Amniotic epithelial cell (primary cell): ENCODE measurements around the gene TPST1.
"Not testable (repeated sequence)": the region's sequence is repeated elsewhere in the genome, so short reads cannot be mapped to it uniquely, and the experiment has no call there.

ENCODE experiments used
- DNase-seq: peaks from one replicate; pipeline ENCODE4 v3.0.0-alpha.2; 2010; ENCODE audit warnings: low read depth

Gene TPST1

GRCh38 chr7:66380272-66380888 is 175.2 kb downstream of the TPST1 start:
- DNase-seq = no peak

GRCh38 chr7:66382182-66382923 is 177.2 kb downstream of the TPST1 start:
- peak; percentile 21 for DNase-seq

- peak; percentile 46 for DNase-seq
Measured at GRCh38 chr7:66385191-66385905, 180.2 kb downstream of the TPST1 start.

- DNase-seq = peak; percentile 47
Measured at GRCh38 chr7:66395128-66395571, 190.0 kb downstream of the TPST1 start.

- DNase-seq = not testable (repeated sequence)
Measured at GRCh38 chr7:66396052-66396451, 190.9 kb downstream of the TPST1 start.

GRCh38 chr7:66398841-66399240 is 193.7 kb downstream of the TPST1 start:
- not testable (repeated sequence) for DNase-seq

GRCh38 chr7:66399566-66399965 is 194.4 kb downstream of the TPST1 start:
- peak; percentile 23 for DNase-seq

GRCh38 chr7:66400400-66400799 is 195.3 kb downstream of the TPST1 start:
- DNase-seq = no peak

- DNase-seq = peak; percentile 27
Measured at GRCh38 chr7:66401126-66401525, 196.0 kb downstream of the TPST1 start.

- DNase-seq = not testable (repeated sequence)
Measured at GRCh38 chr7:66401932-66402331, 196.8 kb downstream of the TPST1 start.

GRCh38 chr7:66403564-66403963 is 198.4 kb downstream of the TPST1 start:
- no peak for DNase-seq

- DNase-seq = no peak
Measured at GRCh38 chr7:66409493-66409892, 204.4 kb downstream of the TPST1 start.
